Aorta (tissue), 5 donors: ENCODE results near the gene RNF224. TPM values are rescaled to one million over a fixed set of nuclear protein-coding genes. Genes with fewer than 3 reads are reported as not detected.

Source experiments
- ATAC-seq: fragments of 200-7000 bp; cut with Tn5 transposase; one replicate; pipeline ENCODE4 v1.9.1; 2022; ENCODE audit warnings: moderate library complexity; ENCODE audit not compliant: low FRiP score
- DNase-seq, 2 donors: peaks; one replicate each; pipeline ENCODE4 v3.0.0-alpha.2; 2020
- H3K27ac ChIP-seq, 2 donors: one replicate each; pipeline ENCODE4 v1.5.1; 2013; ENCODE audit warnings: low read length in 2 of 2, mild to moderate bottlenecking in 2 of 2, moderate library complexity in 2 of 2, control low read depth in 1 of 2, inconsistent platforms in 1 of 2, low read depth in 1 of 2
- H3K27me3 ChIP-seq, 2 donors: one replicate each; pipeline ENCODE4 v1.6.1; 2013; ENCODE audit warnings: control low read depth in 1 of 2, low read length in 1 of 2, mild to moderate bottlenecking in 1 of 2, moderate library complexity in 1 of 2; ENCODE audit not compliant: insufficient read depth in 2 of 2, control insufficient read depth in 1 of 2
- H3K36me3 ChIP-seq, 2 donors: one replicate each; pipeline ENCODE4 v1.6.1; 2013; ENCODE audit warnings: control low read depth in 1 of 2, low read length in 1 of 2, mild to moderate bottlenecking in 1 of 2; ENCODE audit not compliant: insufficient read depth in 2 of 2, control insufficient read depth in 1 of 2
- H3K4me1 ChIP-seq, 2 donors: one replicate each; pipeline ENCODE4 v1.6.1; 2013; ENCODE audit warnings: low read length in 2 of 2, control low read depth in 1 of 2, mild to moderate bottlenecking in 1 of 2, moderate library complexity in 1 of 2; ENCODE audit not compliant: insufficient read depth in 2 of 2, control insufficient read depth in 1 of 2
- H3K4me3 ChIP-seq, 2 donors: one replicate each; pipeline ENCODE4 v1.5.1; 2013; ENCODE audit warnings: low read length in 2 of 2, control low read depth in 1 of 2, mild to moderate bottlenecking in 1 of 2
- H3K9me3 ChIP-seq: one replicate; pipeline ENCODE4 v1.6.1; 2013; ENCODE audit warnings: mild to moderate bottlenecking, low read length; ENCODE audit not compliant: control insufficient read depth
- WGBS, 2 donors: extraction: QIAGEN DNeasy Blood & Tissue Kit; methylation state at CpG; one replicate each; pipeline ENCODE4 v1.1.7; 2013; 5-methylcytosine and 5-hydroxymethylcytosine counted together
- intact Hi-C, 2 donors: fragments of 100-400 bp; cut with DNase I; formaldehyde crosslinking; loops; one replicate each; pipeline versions ENCODE4 v1.14.2 to v1.15.0; 2022
- polyA plus RNA-seq, 2 donors: library from polyadenylated mRNA; stranded (reverse); fragments of 200-250 nt; gene quantifications; one replicate each; pipeline ENCODE4 v1.2.3, GENCODE V29; 2013
- total RNA-seq, 2 donors: library from RNA; stranded (reverse); fragmentation: NEBNext Ultra II Directional; extraction: Animal tissue kit (Norgen Biotek cat#: 25700); gene quantifications; one replicate each; pipeline ENCODE4 v1.2.1, GENCODE V29; 2021
- donor health status: healthy with polysubstance abuse.
- donor health status: Bipolar disorder and iron deficiency.
- donor health status: DM: no; HTN: no; CAD: no.
- donor health status: DM: no; HTN: no; CAD: no.
- donor health status: DM: yes; HTN: yes; CAD: no.

RNF224 gene
- total and polyA plus RNA-seq, 4 donors: 0.08 to 0.25 TPM; not detected in 2

GRCh38 chr9:137251490-137252268 is 24.4 kb downstream of the RNF224 start:
- Histone ChIP-seq H3K27me3 (no peaks in the 10 kb centered on the region), H3K4me1 (no peaks in the 10 kb centered on the region), H3K9me3 (no peaks in the 10 kb centered on the region), H3K4me3 (no peak overlapping the region), H3K27ac (no peak overlapping the region), H3K36me3 (no peaks in the 10 kb centered on the region)
- intact Hi-C loops: no loop called here
- 81 to 86% methylated on average over 20 to 22 of the region's 22 CpGs for WGBS, 2 donors
- ATAC-seq: no peak
- no peak for DNase-seq

GRCh38 chr9:137252555-137253506 is 25.5 kb downstream of the RNF224 start:
- no peaks in the 10 kb centered on the region for H3K27me3 ChIP-seq
- no peaks in the 10 kb centered on the region for H3K9me3 ChIP-seq
- ATAC-seq (no peak), DNase-seq (no peak)
- H3K27ac ChIP-seq: no peak overlapping the region
- WGBS, 2 donors: 93% methylated on average over 29 to 35 of the region's 35 CpGs
- H3K36me3 ChIP-seq: no peaks in the 10 kb centered on the region
- H3K4me1 ChIP-seq: no peaks in the 10 kb centered on the region
- intact Hi-C loops: no loop called here
- H3K4me3 ChIP-seq: no peak overlapping the region

- ATAC-seq (no peak), DNase-seq (no peak)
- Histone ChIP-seq H3K4me1 (no peaks in the 10 kb centered on the region), H3K4me3 (peak overlapping the region; percentile 20 to 49), H3K9me3 (no peaks in the 10 kb centered on the region), H3K36me3 (no peaks in the 10 kb centered on the region), H3K27me3 (no peaks in the 10 kb centered on the region), H3K27ac (no peak overlapping the region)
- intact Hi-C loops: loop anchor here in 1 of 2 donors (2.0 kb wide), 1 partner anchor 13 kb away; the partner anchor contains the start of gene TUBB4B
- 56 to 57% methylated on average over 21 of the region's 21 CpGs for whole genome bisulfite sequencing, 2 donors
Observed at GRCh38 chr9:137253717-137254623, 26.7 kb downstream of the RNF224 start.

- intact Hi-C loops: loop anchor here in 1 of 2 donors (2.0 kb wide), 1 partner anchor 14 kb away; the partner anchor contains the start of gene TUBB4B
- peak within 1 kb of the TSS; percentile 87 to 89 for H3K4me3 ChIP-seq
- no peaks in the 10 kb centered on the region for H3K4me1 ChIP-seq
- 1% methylated on average over 56 to 105 of the region's 105 CpGs for WGBS, 2 donors
- no peaks in the 10 kb centered on the region for H3K36me3 ChIP-seq
- ATAC-seq: peak; percentile 90
- peak within 1 kb of the TSS in 1 of 2 donors; percentile 10 for H3K27ac ChIP-seq
- no peaks in the 10 kb centered on the region for H3K27me3 ChIP-seq
- DNase-seq: peak; percentile 95 to 99
- H3K9me3 ChIP-seq: no peaks in the 10 kb centered on the region
Observed at GRCh38 chr9:137254624-137255447, 27.5 kb downstream of the RNF224 start, which contains the start of gene NELFB. Gene NELFB (plus strand): TSS chr9:137255327.

GRCh38 chr9:137255448-137256114 is 28.3 kb downstream of the RNF224 start:
- peak; percentile 19 for ATAC-seq
- peak overlapping the region in 1 of 2 donors; percentile 10 for H3K27ac ChIP-seq
- DNase-seq: peak in 1 of 2 donors; percentile 86
- WGBS, 2 donors: 2 to 4% methylated on average over 41 to 51 of the region's 51 CpGs
- no peaks in the 10 kb centered on the region for H3K36me3 ChIP-seq
- peak overlapping the region; percentile 87 to 89 for H3K4me3 ChIP-seq
- H3K4me1 ChIP-seq: no peaks in the 10 kb centered on the region
- intact Hi-C loops: loop anchor here in 1 of 2 donors (2.0 kb wide), 1 partner anchor 15 kb away; the partner anchor contains the start of gene TUBB4B
- H3K27me3 ChIP-seq: no peaks in the 10 kb centered on the region
- no peaks in the 10 kb centered on the region for H3K9me3 ChIP-seq

GRCh38 chr9:137256362-137256761 is 29.1 kb downstream of the RNF224 start:
- intact Hi-C loops: no loop called here
- Histone ChIP-seq H3K27ac (no peak overlapping the region), H3K27me3 (no peaks in the 10 kb centered on the region), H3K4me3 (no peak overlapping the region), H3K36me3 (no peaks in the 10 kb centered on the region), H3K4me1 (no peaks in the 10 kb centered on the region), H3K9me3 (no peaks in the 10 kb centered on the region)
- DNase-seq (no peak), ATAC-seq (no peak)
- 82 to 87% methylated on average over 15 of the region's 15 CpGs for WGBS, 2 donors

GRCh38 chr9:137256856-137257255 is 29.6 kb downstream of the RNF224 start:
- Histone ChIP-seq H3K4me3 (no peak overlapping the region), H3K27me3 (no peaks in the 10 kb centered on the region), H3K9me3 (no peaks in the 10 kb centered on the region), H3K36me3 (no peaks in the 10 kb centered on the region), H3K27ac (no peak overlapping the region), H3K4me1 (no peaks in the 10 kb centered on the region)
- intact Hi-C loops: no loop called here
- 92 to 93% methylated on average over 15 of the region's 15 CpGs for WGBS, 2 donors
- no peak for DNase-seq
- ATAC-seq: no peak
